Measurements from ENCODE around the gene CLIP1.
A peak's percentile ranks its signal among the peaks of the same experiment; 100 is the strongest.
"Not testable (repeated sequence)": the region's sequence is repeated elsewhere in the genome, so short reads cannot be mapped to it uniquely, and the experiment has no call there.

The CLIP1 gene

DNA sequence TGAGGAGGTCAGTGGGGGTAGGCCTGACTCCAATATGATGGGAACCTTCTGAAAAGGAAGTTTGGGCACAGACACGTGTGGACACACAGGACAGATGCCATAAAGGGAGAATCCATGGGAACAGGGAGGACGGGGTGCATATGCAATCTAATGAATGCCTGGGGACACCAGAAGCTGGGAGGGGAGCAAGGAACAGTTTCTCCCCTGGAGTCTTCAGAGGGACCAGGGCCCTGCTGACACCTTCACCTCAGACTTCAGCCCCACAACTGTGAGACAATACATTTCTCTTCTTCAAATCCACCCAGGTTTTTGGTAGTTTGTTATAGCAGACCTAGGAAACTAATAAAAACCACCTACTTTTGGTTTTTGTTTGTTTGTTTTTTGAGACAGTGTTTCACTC, 35.2 kb upstream of the CLIP1 start:
- DNase-seq (ENCODE audit: low read depth), result no peak

DNA sequence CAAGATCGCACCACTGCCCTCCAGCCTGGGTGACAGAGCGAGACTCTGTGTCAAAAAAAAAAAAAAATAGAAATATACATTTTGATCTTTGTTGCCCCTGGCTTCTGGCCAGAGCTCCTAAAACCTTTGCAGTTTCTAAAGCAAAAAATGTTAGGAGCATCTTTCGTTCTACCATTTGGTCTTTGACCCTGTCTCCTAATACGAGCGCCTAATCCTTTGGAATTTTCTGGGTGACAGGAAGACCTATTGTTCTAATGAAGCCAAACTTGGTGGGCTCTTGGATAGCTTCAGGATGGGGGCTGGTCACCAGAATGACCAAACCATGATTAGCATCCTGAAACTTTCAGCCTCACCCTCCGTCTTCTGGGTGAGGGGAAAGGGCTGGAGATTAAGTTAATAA, 32.3 kb upstream of the CLIP1 start:
- H3K36me3 ChIP-seq (ENCODE audit: control insufficient read depth, insufficient read depth, low read length, severe bottlenecking), result no peaks in the 10 kb centered on the region
- no peak for DNase-seq (ENCODE audit: low read depth)
- no peak overlapping the region for H3K4me3 ChIP-seq (ENCODE audit: low read length)
- no peaks in the 10 kb centered on the region for H3K27me3 ChIP-seq (replicated peaks; ENCODE audit: control insufficient read depth, insufficient read depth, low read length)
- no peaks in the 10 kb centered on the region for H3K9me3 ChIP-seq (ENCODE audit: control insufficient read depth, low read length)
- H3K9ac ChIP-seq (ENCODE audit: low read length), result no peak overlapping the region
- H3K4me1 ChIP-seq (ENCODE audit: control insufficient read depth, insufficient read depth, low read length), result no peaks in the 10 kb centered on the region

More for the DNA sequence above, 35.2 kb upstream of the CLIP1 start:
- H3K27me3 ChIP-seq (replicated peaks; ENCODE audit: control insufficient read depth, insufficient read depth, low read length), result no peaks in the 10 kb centered on the region
- H3K9me3 ChIP-seq (ENCODE audit: control insufficient read depth, low read length), result no peaks in the 10 kb centered on the region
- no peak overlapping the region for H3K4me3 ChIP-seq (ENCODE audit: low read length)
- no peak overlapping the region for H3K9ac ChIP-seq (ENCODE audit: low read length)
- H3K4me1 ChIP-seq (ENCODE audit: control insufficient read depth, insufficient read depth, low read length), result no peaks in the 10 kb centered on the region
- no peaks in the 10 kb centered on the region for H3K36me3 ChIP-seq (ENCODE audit: control insufficient read depth, insufficient read depth, low read length, severe bottlenecking)

DNA sequence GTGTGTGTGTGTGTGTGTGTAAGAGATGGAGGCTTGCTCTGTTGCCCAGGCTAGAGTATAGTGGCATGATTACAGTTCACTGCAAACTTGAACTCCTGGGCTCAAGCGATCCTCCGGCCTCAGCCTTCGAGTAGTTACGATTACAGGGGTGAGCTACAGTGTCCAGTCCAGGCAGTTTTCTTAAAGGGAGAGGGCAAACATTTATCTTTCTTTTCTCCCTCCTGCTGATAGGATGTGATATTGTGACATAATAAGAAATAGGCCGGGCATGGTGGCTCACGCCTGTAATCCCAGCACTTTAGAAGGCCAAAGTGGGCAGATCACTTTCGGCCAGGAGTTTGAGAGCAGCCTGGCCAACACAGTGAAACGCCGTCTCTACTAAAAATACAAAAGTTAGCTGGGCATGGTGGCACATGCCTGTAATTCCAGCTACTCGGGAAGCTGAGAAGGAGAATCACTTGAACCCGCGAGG, 31.8 kb upstream of the CLIP1 start:
- no peak overlapping the region for H3K4me3 ChIP-seq (ENCODE audit: low read length)
- H3K36me3 ChIP-seq (ENCODE audit: control insufficient read depth, insufficient read depth, low read length, severe bottlenecking), result no peaks in the 10 kb centered on the region
- H3K27me3 ChIP-seq (replicated peaks; ENCODE audit: control insufficient read depth, insufficient read depth, low read length), result no peaks in the 10 kb centered on the region
- H3K9ac ChIP-seq (ENCODE audit: low read length), result no peak overlapping the region
- no peaks in the 10 kb centered on the region for H3K9me3 ChIP-seq (ENCODE audit: control insufficient read depth, low read length)
- H3K4me1 ChIP-seq (ENCODE audit: control insufficient read depth, insufficient read depth, low read length), result no peaks in the 10 kb centered on the region
- no peak for DNase-seq (ENCODE audit: low read depth)

DNA sequence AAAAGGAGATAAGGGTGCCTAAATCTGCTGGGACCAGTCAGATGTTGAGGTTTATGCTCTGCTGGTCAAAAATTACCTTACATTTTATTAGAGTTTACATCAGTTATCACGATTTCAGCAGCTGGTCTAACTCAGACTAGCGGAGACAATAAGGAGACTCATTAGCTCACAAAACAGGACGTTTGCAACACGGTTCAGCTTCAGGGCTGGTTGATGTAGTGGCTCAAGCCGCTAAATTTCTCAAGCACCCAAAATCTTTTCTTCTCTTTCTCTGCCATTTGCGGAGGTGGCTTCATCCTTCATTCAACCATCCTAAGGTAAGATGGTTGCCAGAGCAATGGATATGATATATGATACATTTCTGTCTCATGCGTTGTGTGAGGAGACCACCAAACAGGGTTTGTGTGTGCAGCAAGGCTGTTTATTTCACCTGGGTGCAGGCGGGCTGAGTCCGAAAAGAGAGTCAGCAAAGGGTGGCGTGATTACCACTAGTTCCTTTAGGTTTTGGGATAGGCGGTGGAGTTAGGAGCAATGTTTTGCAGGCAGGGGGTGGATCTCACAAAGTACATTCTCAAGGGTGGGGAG, 30.3 kb upstream of the CLIP1 start:
- Histone ChIP-seq H3K36me3 (ENCODE audit: control insufficient read depth, insufficient read depth, low read length, severe bottlenecking) (no peaks in the 10 kb centered on the region), H3K4me3 (ENCODE audit: low read length) (no peak overlapping the region)
- DNase-seq (ENCODE audit: low read depth), result no peak

DNA sequence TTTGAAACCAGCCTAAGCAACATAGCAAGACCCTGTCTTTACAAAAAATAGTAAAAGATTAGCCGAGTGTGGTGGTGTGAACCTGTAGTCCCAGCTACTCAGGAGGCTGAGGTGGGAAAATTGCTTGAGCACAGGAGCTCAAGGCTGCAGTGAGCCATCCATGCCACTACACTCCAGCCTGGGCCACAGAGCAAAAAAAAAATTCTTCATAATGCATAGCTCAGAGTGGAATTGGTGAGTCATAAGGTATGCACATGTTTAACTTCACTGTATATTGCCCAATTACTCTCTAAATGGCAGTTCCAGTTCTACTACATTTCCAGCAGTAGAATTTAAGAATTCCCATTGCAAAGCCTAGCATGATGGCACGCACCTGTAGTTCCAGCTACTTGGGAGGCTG, 26.8 kb upstream of the CLIP1 start:
- H3K9ac ChIP-seq (ENCODE audit: low read length), result no peak overlapping the region
- no peaks in the 10 kb centered on the region for H3K4me1 ChIP-seq (ENCODE audit: control insufficient read depth, insufficient read depth, low read length)
- H3K36me3 ChIP-seq (ENCODE audit: control insufficient read depth, insufficient read depth, low read length, severe bottlenecking), result no peaks in the 10 kb centered on the region
- no peaks in the 10 kb centered on the region for H3K27me3 ChIP-seq (replicated peaks; ENCODE audit: control insufficient read depth, insufficient read depth, low read length)
- no peak overlapping the region for H3K4me3 ChIP-seq (ENCODE audit: low read length)
- H3K9me3 ChIP-seq (ENCODE audit: control insufficient read depth, low read length), result no peaks in the 10 kb centered on the region
- DNase-seq (ENCODE audit: low read depth), result peak; percentile 90

More for the DNA sequence above, 30.3 kb upstream of the CLIP1 start:
- Histone ChIP-seq H3K27me3 (replicated peaks; ENCODE audit: control insufficient read depth, insufficient read depth, low read length) (no peaks in the 10 kb centered on the region), H3K9me3 (ENCODE audit: control insufficient read depth, low read length) (no peaks in the 10 kb centered on the region), H3K9ac (ENCODE audit: low read length) (no peak overlapping the region), H3K4me1 (ENCODE audit: control insufficient read depth, insufficient read depth, low read length) (no peaks in the 10 kb centered on the region)

DNA sequence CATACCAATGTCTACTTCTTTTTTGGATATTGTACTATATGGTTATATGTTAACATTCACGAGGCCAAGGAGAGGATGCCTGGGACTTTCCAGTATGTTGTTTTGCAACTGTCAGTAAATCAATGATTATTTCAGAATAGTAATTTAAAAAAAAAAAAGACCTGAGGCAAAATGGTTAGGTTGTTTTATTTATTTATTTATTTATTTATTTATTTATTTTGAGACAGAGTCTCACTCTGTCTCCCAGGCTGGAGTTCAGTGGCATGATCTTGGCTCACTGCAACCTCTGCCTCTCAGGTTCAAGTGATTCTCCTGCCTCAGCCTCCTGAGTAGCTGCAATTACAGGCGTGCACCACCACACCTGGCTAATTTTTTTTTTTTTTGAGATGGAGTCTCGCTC, 25.4 kb upstream of the CLIP1 start:
- H3K4me3 ChIP-seq (ENCODE audit: low read length); DNase-seq (ENCODE audit: low read depth): not testable (repeated sequence)

DNA sequence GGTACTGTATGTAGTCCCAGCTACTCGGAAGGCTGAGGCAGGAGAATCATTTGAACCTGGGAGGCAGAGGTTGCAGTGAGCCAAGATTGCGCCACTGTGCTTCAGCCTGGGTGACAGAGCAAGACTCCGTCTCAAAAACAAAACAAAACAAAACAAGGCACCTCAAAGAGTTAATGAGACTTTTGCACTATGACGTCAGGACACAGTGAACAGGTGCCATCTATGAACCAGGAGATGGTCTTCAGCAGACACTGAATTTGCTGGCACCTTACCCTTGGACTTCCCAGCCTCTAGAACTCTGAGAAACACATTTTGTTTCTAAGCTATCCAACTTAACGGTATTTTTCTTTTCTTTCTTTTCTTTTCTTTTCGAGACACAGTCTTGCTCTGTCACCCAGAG, 23.9 kb upstream of the CLIP1 start:
- DNase-seq (ENCODE audit: low read depth); H3K9ac ChIP-seq (ENCODE audit: low read length); H3K27me3 ChIP-seq (replicated peaks; ENCODE audit: control insufficient read depth, insufficient read depth, low read length); H3K4me1 ChIP-seq (ENCODE audit: control insufficient read depth, insufficient read depth, low read length); H3K4me3 ChIP-seq (ENCODE audit: low read length); H3K36me3 ChIP-seq (ENCODE audit: control insufficient read depth, insufficient read depth, low read length, severe bottlenecking); H3K9me3 ChIP-seq (ENCODE audit: control insufficient read depth, low read length): not testable (repeated sequence)

More for the DNA sequence above, 25.4 kb upstream of the CLIP1 start:
- not testable (repeated sequence) for H3K27me3 ChIP-seq (replicated peaks; ENCODE audit: control insufficient read depth, insufficient read depth, low read length); H3K9me3 ChIP-seq (ENCODE audit: control insufficient read depth, low read length); H3K4me1 ChIP-seq (ENCODE audit: control insufficient read depth, insufficient read depth, low read length); H3K9ac ChIP-seq (ENCODE audit: low read length); H3K36me3 ChIP-seq (ENCODE audit: control insufficient read depth, insufficient read depth, low read length, severe bottlenecking)

DNA sequence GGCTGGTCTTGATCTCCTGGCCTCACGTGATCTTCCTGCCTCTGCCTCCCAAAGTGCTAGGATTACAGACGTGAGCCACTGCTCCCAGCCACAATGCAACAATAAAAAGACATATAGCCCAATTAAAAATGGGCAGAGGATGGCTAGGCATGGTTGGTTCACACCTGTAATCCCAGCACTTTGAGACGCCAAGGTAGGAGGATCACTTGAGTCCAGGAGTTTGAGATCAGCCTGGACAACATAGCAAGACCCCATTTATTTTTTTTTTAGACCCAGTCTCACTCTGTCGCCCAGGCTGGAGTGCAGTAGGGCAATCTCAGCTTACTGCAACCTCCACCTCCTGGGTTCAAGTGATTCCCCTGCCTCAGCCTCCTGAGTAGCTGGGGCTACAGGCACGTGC, 21.6 kb upstream of the CLIP1 start:
- H3K4me1 ChIP-seq (ENCODE audit: control insufficient read depth, insufficient read depth, low read length); H3K4me3 ChIP-seq (ENCODE audit: low read length); H3K9ac ChIP-seq (ENCODE audit: low read length); DNase-seq (ENCODE audit: low read depth); H3K27me3 ChIP-seq (replicated peaks; ENCODE audit: control insufficient read depth, insufficient read depth, low read length); H3K9me3 ChIP-seq (ENCODE audit: control insufficient read depth, low read length); H3K36me3 ChIP-seq (ENCODE audit: control insufficient read depth, insufficient read depth, low read length, severe bottlenecking): not testable (repeated sequence)

DNA sequence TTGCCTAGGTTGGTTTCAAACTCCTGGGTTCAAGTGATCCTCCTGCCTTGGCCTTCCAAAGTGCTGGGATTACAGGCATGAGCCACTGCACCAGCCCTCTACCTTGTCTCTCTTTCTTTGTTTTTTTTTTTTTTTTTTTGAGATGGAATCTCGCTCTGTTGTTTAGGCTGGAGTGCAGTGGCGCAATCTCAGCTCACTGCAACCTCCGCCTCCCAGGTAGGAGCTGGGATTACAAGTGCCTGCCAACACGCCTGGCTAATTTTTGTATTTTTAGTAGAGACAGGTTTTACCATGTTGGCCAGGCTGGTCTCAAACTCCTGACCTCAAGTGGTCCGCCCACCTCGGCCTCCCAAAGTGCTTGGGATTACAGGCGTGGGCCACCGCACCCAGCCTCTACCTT, 16.4 kb upstream of the CLIP1 start:
- H3K27me3 ChIP-seq (replicated peaks; ENCODE audit: control insufficient read depth, insufficient read depth, low read length); H3K4me3 ChIP-seq (ENCODE audit: low read length); DNase-seq (ENCODE audit: low read depth); H3K36me3 ChIP-seq (ENCODE audit: control insufficient read depth, insufficient read depth, low read length, severe bottlenecking); H3K9ac ChIP-seq (ENCODE audit: low read length); H3K9me3 ChIP-seq (ENCODE audit: control insufficient read depth, low read length): not testable (repeated sequence)
- peaks cover 14% of the 10 kb centered on the region for H3K4me1 ChIP-seq (ENCODE audit: control insufficient read depth, insufficient read depth, low read length)

DNA sequence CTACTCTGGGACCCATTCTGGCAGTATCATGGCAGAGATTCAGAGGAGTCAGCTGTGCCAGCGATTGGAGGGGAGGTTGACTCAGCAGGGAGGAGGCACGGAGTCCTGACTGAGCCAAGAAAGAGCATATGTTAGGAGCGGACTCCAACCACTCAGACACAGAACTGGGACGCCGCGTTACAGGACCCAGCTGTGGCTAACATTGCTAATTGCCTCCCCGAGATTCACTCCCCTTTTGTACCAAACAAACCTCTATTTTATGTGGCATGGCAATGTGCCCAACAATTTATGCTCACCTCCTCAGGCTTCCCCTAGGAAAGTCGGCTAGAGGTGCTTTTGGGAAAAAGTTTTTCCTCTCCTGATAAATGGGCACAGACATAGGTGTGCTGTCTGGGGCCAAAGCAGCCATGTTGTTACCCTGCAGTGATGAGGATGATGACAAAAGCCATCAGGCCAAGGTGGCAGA, 15.2 kb upstream of the CLIP1 start:
- H3K4me1 ChIP-seq (ENCODE audit: control insufficient read depth, insufficient read depth, low read length), result peaks cover 14% of the 10 kb centered on the region
- H3K27me3 ChIP-seq (replicated peaks; ENCODE audit: control insufficient read depth, insufficient read depth, low read length), result no peaks in the 10 kb centered on the region
- H3K36me3 ChIP-seq (ENCODE audit: control insufficient read depth, insufficient read depth, low read length, severe bottlenecking), result no peaks in the 10 kb centered on the region
- peak overlapping the region; percentile 11 for H3K9ac ChIP-seq (ENCODE audit: low read length)
- peak; percentile 41 for DNase-seq (ENCODE audit: low read depth)
- H3K9me3 ChIP-seq (ENCODE audit: control insufficient read depth, low read length), result no peaks in the 10 kb centered on the region
- peak overlapping the region; percentile 55 for H3K4me3 ChIP-seq (ENCODE audit: low read length)

DNA sequence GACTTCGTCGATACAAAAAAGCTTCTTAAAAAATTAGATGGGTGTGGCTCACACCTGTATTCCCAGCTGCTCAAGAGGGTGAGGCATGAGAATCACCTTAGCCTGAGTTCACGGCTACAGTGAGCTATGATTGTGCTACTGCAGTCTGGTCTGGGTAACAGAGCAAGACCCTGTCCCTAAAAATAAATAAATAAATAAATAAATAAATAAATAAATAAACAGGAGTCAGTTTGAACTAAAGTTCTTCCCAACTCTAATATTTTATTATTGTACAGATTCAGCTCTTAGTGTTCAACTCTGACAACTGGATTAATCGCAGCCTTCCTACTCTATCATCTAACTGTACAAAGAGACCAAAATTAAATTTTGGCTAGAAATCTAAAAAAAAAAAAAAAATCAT, 12.7 kb upstream of the CLIP1 start:
- Histone ChIP-seq H3K36me3 (ENCODE audit: control insufficient read depth, insufficient read depth, low read length, severe bottlenecking) (no peaks in the 10 kb centered on the region), H3K4me3 (ENCODE audit: low read length) (no peak overlapping the region), H3K9me3 (ENCODE audit: control insufficient read depth, low read length) (no peaks in the 10 kb centered on the region), H3K27me3 (replicated peaks; ENCODE audit: control insufficient read depth, insufficient read depth, low read length) (no peaks in the 10 kb centered on the region), H3K4me1 (ENCODE audit: control insufficient read depth, insufficient read depth, low read length) (peaks cover 17% of the 10 kb centered on the region), H3K9ac (ENCODE audit: low read length) (no peak overlapping the region)
- no peak for DNase-seq (ENCODE audit: low read depth)

DNA sequence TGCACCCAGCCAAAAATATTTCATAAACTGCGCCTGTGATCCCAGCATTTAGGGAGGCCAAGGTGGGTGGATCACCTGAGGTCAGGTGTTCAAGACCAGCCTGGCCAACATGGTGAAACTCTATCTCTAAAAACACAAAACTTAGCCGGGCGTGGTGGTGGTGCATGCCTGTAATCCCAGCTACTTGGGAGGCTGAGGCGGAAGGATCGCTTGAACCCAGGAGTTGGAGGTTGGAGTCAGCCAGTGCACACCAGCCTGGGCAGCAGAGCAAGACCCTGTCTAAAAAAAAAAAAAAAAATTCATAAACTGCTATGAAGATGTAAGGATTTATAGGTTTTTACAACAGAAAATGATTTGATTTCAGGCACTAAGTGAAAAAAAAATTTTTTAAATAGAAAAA, 6.6 kb upstream of the CLIP1 start:
- not testable (repeated sequence) for H3K4me3 ChIP-seq (ENCODE audit: low read length); H3K9ac ChIP-seq (ENCODE audit: low read length); H3K27me3 ChIP-seq (replicated peaks; ENCODE audit: control insufficient read depth, insufficient read depth, low read length); H3K9me3 ChIP-seq (ENCODE audit: control insufficient read depth, low read length); H3K36me3 ChIP-seq (ENCODE audit: control insufficient read depth, insufficient read depth, low read length, severe bottlenecking); DNase-seq (ENCODE audit: low read depth); H3K4me1 ChIP-seq (ENCODE audit: control insufficient read depth, insufficient read depth, low read length)
